ENCODE measurements around the gene R3HDM4. TPM values are rescaled to one million over a fixed set of nuclear protein-coding genes. Genes with fewer than 3 reads are reported as not detected.

The R3HDM4 gene
- polyA plus RNA-seq, 2 of the 4 experiments (the other 2 are of a cell fraction), result 22.7 to 24.8 TPM

DNA sequence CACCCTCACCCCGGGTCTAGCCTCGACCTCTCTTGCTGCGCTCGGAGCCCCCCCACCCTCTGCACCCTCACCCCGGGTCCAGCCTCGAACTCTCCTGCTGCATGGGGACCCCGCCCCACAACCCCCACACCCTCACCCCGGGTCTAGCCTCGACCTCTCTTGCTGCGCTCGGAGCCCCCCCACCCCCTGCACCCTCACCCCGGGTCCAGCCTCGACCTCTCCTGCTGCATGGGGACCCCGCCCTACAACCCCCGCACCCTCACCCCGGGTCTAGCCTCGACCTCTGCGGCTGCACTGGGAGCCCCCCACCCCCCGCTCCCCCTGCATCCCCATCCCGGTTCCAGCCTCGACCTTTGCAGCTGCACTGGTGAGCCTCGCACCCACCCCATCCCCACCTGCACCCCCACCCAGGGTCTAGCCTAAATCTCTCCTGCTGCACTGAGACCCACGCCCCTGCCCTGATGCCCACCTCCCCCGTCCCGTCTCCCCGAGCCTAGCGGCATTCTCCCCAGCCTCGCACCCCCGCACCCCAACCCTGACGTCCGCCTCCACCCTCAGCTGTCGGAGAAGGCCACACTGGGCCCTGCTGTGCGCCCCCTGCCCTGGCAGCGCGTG lies 51.8 kb downstream of the R3HDM4 start:
- Histone ChIP-seq H3K9me3 (no peaks in the 10 kb centered on the region), H3K4me2 (peak overlapping the region; percentile 76), H3K27ac (peak overlapping the region; percentile 87 to 97), H3K4me1 (peaks cover 19% of the 10 kb centered on the region), H3K4me3 (peak overlapping the region; percentile 80)
- ATAC-seq (no peak; a peak in 1 of 6 replicates), FAIRE-seq (no peak), DNase-seq (ENCODE audit: low read depth in 1 of 2, low spot score in 1 of 2) (no peak)
- TF ChIP-seq HEYL (CRISPR knock-in tag; IDR thresholded peaks at IDR 0.05), result no peak
- no peak for TF ChIP-seq EHMT2 (IDR thresholded peaks at IDR 0.05; ENCODE audit: low read depth)
- TF ChIP-seq RARB (CRISPR knock-in tag; IDR thresholded peaks at IDR 0.05), result no peak
- TF ChIP-seq, protein P1, sequence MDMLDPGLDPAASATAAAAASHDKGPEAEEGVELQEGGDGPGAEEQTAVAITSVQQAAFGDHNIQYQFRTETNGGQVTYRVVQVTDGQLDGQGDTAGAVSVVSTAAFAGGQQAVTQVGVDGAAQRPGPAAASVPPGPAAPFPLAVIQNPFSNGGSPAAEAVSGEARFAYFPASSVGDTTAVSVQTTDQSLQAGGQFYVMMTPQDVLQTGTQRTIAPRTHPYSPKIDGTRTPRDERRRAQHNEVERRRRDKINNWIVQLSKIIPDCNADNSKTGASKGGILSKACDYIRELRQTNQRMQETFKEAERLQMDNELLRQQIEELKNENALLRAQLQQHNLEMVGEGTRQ (IDR thresholded peaks at IDR 0.05), result no peak
- no peak for TF ChIP-seq CHD4 (IDR thresholded peaks at IDR 0.05; ENCODE audit: borderline replicate concordance)
- CTCF ChIA-PET, result interaction anchor here (1.2 kb wide), 1 partner anchor 10 kb away, joined by 3 read pairs; no protein-coding TSS in a partner anchor
- WGBS (ENCODE audit: missing lambda C conversion rate), result 80% methylated on average over 1 of the region's 35 CpGs
- POLR2A ChIA-PET, result no interaction called here

DNA sequence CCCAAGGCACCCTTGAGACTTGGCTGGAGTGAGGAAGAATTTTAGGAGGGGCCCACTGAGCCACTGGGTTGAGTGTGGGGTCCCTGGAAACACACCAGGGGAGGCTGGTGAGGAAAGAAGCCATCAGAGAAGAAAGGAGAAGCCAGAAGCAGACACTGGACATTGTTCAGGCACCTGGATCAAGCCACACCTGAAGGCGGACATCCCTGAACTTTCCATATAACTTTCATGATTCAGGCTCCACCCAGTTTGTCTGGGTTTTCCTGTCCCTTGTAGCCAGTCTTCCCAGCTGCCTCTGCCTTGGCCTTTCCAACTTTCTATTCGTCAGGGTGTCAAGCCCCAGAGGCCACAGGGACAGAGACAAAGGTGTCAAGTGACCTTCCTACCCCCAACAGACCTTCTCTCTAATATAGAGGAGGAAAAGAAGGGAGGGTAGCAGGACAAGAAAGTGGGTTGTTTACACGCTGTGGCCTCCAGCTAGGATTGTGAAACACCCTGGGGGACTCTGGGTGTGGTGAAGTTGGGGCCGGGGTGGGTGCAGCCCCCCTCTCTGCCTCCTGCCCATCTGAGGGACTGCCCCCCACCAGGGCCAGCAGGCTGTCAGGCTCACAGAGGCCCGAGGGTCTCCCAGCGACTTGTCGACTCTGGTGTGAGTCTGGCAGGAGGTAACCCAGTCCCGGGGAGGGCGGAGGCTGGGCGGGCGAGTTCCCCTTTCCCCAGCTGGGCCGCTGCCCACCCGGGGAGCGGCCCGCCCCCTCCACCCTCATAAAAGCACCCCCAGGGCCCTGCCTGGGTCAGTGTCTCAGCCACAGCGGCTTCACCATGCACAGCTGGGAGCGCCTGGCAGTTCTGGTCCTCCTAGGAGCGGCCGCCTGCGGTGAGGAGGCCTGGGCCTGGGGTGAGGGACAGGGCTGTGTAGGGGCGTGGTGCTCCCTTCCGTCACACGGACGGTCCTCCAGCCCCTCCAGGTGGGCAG lies 53.9 kb downstream of the R3HDM4 start, which contains the start of gene CFD:
CFD (plus strand) TSS at position 797 of the 976 bp plus-strand sequence; CDS start at position 823, 26 bp downstream.
- peak; percentile 21 to 37; a peak in 3 of 6 replicates for ATAC-seq
- TF ChIP-seq JUN (IDR thresholded peaks at IDR 0.05), result no peak
- peak; percentile 20 to 65; a peak in 2 of 4 replicates for TF ChIP-seq CEBPB (IDR thresholded peaks at IDR 0.05)
- no peak for TF ChIP-seq RCOR1 (IDR thresholded peaks at IDR 0.05; ENCODE audit: low read depth, low read length)
- peak; percentile 27; the same call in 1 of the 2 replicates for TF ChIP-seq POLR2A (IDR thresholded peaks at IDR 0.05; ENCODE audit: low read length)
- no peak for DNase-seq (ENCODE audit: low read depth in 1 of 2, low spot score in 1 of 2)
- peaks cover 19% of the 10 kb centered on the region for H3K4me1 ChIP-seq
- H3K4me3 ChIP-seq, result peak within 1 kb of the TSS; percentile 80
- ChIA-PET CTCF (interaction anchor here (0.8 to 2.1 kb wide), 4 partner anchors 8 to 64 kb away, joined by 3 to 5 read pairs (median 4); no protein-coding TSS in a partner anchor), POLR2A (no interaction called here)
- FAIRE-seq, result no peak
- WGBS (ENCODE audit: missing lambda C conversion rate), result 26% methylated on average over 10 of the region's 24 CpGs
- H3K9me3 ChIP-seq, result no peaks in the 10 kb centered on the region
- peak within 1 kb of the TSS; percentile 87 to 97 for H3K27ac ChIP-seq
- H3K4me2 ChIP-seq, result peak within 1 kb of the TSS; percentile 76

DNA sequence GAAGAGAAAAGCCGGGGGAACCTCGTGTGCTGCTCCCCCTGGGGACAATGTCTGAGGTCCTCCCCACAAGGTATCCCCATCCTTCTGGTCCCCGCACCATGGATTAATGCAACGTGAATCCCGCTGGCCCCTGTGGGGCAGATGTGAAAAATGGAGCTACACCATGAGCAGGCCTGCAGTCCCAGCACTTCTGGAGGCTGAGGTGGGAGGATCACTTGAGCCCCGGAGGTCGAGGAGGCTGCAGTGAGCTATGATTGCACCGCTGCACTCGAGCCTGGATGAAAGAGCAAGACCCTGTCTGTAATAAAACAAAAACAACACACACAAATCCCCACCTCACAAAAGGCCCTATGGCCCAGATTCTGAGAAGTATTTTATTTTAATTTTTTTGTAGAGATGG lies 54.7 kb downstream of the R3HDM4 start:
- H3K4me3 ChIP-seq, result no peak overlapping the region
- no peak overlapping the region for H3K4me2 ChIP-seq
- CTCF ChIA-PET, result interaction anchor here (0.8 to 2.8 kb wide), 4 partner anchors 9 to 65 kb away, joined by 3 to 13 read pairs (median 4); no protein-coding TSS in a partner anchor
- FAIRE-seq, result no peak
- DNase-seq (ENCODE audit: low read depth in 1 of 2, low spot score in 1 of 2), result no peak
- TF ChIP-seq JUN (IDR thresholded peaks at IDR 0.05), result no peak
- no peak for TF ChIP-seq MAFK (IDR thresholded peaks at IDR 0.05; ENCODE audit: partially characterized antibody)
- TF ChIP-seq NR3C1 (IDR thresholded peaks at IDR 0.05), result no peak
- TF ChIP-seq, protein P1 (IDR thresholded peaks at IDR 0.05), result no peak
- no peak for TF ChIP-seq POLR2AphosphoS2 (conservative IDR thresholded peaks at IDR 0.05; ENCODE audit: low read length)
- no peak for TF ChIP-seq ZNF302 (CRISPR knock-in tag; IDR thresholded peaks at IDR 0.05)
- TF ChIP-seq RCOR1 (IDR thresholded peaks at IDR 0.05; ENCODE audit: low read depth, low read length), result no peak
- no peak for TF ChIP-seq CBX8 (IDR thresholded peaks at IDR 0.05)
- TF ChIP-seq JUNB (IDR thresholded peaks at IDR 0.05), result no peak
- TF ChIP-seq, protein P2, sequence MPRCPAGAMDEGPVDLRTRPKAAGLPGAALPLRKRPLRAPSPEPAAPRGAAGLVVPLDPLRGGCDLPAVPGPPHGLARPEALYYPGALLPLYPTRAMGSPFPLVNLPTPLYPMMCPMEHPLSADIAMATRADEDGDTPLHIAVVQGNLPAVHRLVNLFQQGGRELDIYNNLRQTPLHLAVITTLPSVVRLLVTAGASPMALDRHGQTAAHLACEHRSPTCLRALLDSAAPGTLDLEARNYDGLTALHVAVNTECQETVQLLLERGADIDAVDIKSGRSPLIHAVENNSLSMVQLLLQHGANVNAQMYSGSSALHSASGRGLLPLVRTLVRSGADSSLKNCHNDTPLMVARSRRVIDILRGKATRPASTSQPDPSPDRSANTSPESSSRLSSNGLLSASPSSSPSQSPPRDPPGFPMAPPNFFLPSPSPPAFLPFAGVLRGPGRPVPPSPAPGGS (IDR thresholded peaks at IDR 0.05), result no peak
- TF ChIP-seq MAZ (IDR thresholded peaks at IDR 0.05; ENCODE audit: borderline replicate concordance, low read depth, low read length), result no peak
- ATAC-seq, result no peak
- H3K27ac ChIP-seq, result peak overlapping the region in 1 of 2 experiments; percentile 97; a peak in 4 of 6 replicates
- 80% methylated on average over 9 of the region's 9 CpGs for WGBS (ENCODE audit: missing lambda C conversion rate)
- H3K9me3 ChIP-seq, result no peaks in the 10 kb centered on the region
- POLR2A ChIA-PET, result interaction anchor here (0.7 kb wide), 1 partner anchor 49 kb away, joined by 3 read pairs; no protein-coding TSS in a partner anchor
- H3K4me1 ChIP-seq, result peaks cover 19% of the 10 kb centered on the region

Data from A549 (cell line).